Peyer's patch (tissue), 4 donors: Measurements from ENCODE around the gene CORO1C. TPM values are rescaled to one million over a fixed set of nuclear protein-coding genes. Genes with fewer than 3 reads are reported as not detected.

Experiments used
- DNase-seq, 3 donors: peaks; one replicate each; pipeline ENCODE4 v3.0.0-alpha.2; 2017 to 2019
- H3K27ac ChIP-seq, 4 donors: fragments of 200-600 bp; sonication (generic); one replicate each; pipeline ENCODE4 v1.5.1; 2016 to 2019
- H3K27me3 ChIP-seq, 2 donors: fragments of 200-600 bp; sonication (generic); one replicate each; pipeline ENCODE4 v1.5.1; 2019
- H3K36me3 ChIP-seq, 3 donors: fragments of 200-600 bp; sonication (generic); one replicate each; pipeline ENCODE4 v1.5.1; 2016 to 2019
- H3K4me1 ChIP-seq, 4 donors: fragments of 200-600 bp; sonication (generic); one replicate each; pipeline ENCODE4 v1.5.1; 2016 to 2019
- H3K4me3 ChIP-seq, 4 donors: fragments of 200-600 bp; sonication (generic); 1 replicate in 3 of 4; 2 replicates in 1 of 4; pipeline ENCODE4 v1.5.1; 2016 to 2019; ENCODE audit warnings: mild to moderate bottlenecking in 1 of 4
- H3K9me3 ChIP-seq, 4 donors: fragments of 200-600 bp; sonication (generic); one replicate each; pipeline ENCODE4 v1.5.1; 2016 to 2019; ENCODE audit warnings: mild to moderate bottlenecking in 1 of 4
- POLR2A ChIP-seq, 2 donors: fragments of 450-650 bp; IDR thresholded peaks; one replicate each; pipeline ENCODE4 v1.5.1; 2017; ENCODE audit warnings: antibody characterized with exemption in 2 of 2, mild to moderate bottlenecking in 2 of 2, moderate library complexity in 2 of 2
- total RNA-seq, 4 donors: library from RNA; depleted of rRNA; stranded (reverse); fragments of >200 nt; gene quantifications; one replicate each; pipeline ENCODE4 v1.1.0, GENCODE V29; 2016
- TF ChIP-seq, protein P1 (sequence below), 6 experiments: fragments of 450-650 bp in 4 of 6; fragments of 200-600 bp in 2 of 6; sonication (generic) in 1 of 6; IDR thresholded peaks; one replicate each; pipeline ENCODE4 v1.5.1; 2017 to 2019; ENCODE audit warnings: antibody characterized with exemption in 6 of 6, mild to moderate bottlenecking in 3 of 6, moderate library complexity in 1 of 6

CORO1C gene
- total RNA-seq, 4 donors from 2014 or later: 76.3 to 144 (median 87.4) TPM

DNA sequence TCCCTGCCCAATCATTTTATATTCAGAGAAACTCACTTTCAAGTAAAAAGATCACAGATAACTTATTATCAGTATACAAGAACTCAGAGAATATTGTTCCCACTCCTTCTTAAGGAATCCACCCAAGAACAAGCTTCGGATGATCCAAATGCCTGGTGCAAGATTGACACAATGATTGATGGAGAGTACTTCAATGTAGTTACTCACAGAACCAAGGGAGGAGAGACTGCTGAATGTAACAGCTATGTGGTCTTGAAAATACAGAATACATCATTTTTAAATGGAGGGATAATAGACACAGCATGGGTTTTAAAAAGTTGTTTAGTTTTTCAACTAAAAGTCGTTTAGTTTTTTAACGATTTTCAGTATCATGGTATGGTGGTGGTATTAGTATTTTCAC, 59.3 kb downstream of the CORO1C start:
- H3K27me3 ChIP-seq: no peaks in the 10 kb centered on the region
- peaks cover 0 to 8% (median 3%) of the 10 kb centered on the region in 4 donors for H3K4me1 ChIP-seq
- no peak for DNase-seq
- H3K4me3 ChIP-seq: no peak overlapping the region
- H3K36me3 ChIP-seq: peaks cover 0 to 22% (median 0%) of the 10 kb centered on the region in 3 donors
- no peak overlapping the region for H3K27ac ChIP-seq
- H3K9me3 ChIP-seq: no peaks in the 10 kb centered on the region
- TF ChIP-seq POLR2A (IDR thresholded peaks at IDR 0.05): no peak
- TF ChIP-seq, protein P1, sequence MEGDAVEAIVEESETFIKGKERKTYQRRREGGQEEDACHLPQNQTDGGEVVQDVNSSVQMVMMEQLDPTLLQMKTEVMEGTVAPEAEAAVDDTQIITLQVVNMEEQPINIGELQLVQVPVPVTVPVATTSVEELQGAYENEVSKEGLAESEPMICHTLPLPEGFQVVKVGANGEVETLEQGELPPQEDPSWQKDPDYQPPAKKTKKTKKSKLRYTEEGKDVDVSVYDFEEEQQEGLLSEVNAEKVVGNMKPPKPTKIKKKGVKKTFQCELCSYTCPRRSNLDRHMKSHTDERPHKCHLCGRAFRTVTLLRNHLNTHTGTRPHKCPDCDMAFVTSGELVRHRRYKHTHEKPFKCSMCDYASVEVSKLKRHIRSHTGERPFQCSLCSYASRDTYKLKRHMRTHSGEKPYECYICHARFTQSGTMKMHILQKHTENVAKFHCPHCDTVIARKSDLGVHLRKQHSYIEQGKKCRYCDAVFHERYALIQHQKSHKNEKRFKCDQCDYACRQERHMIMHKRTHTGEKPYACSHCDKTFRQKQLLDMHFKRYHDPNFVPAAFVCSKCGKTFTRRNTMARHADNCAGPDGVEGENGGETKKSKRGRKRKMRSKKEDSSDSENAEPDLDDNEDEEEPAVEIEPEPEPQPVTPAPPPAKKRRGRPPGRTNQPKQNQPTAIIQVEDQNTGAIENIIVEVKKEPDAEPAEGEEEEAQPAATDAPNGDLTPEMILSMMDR (IDR thresholded peaks at IDR 0.05): no peak

DNA sequence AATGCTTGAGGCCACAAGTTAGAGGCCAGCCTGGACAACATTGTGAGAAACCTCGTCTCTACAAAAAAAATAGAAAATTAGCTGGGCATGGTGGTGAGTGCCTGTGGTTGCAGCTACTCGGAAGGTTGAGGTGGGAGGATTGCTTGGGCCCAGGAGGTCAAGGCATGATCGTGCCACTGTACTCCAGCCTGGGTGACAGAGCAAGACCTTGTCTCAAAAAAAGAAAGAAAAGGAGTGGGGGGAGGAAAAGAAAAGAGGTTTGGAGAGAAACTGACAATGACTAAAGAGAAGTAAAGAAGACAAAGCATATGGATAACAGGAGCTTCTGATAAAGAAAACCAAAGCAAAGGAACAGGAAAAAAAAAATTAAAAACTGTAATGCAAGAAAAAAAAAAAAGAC, 60.2 kb downstream of the CORO1C start:
- H3K27me3 ChIP-seq: no peaks in the 10 kb centered on the region
- no peaks in the 10 kb centered on the region for H3K9me3 ChIP-seq
- H3K27ac ChIP-seq: no peak overlapping the region

DNA sequence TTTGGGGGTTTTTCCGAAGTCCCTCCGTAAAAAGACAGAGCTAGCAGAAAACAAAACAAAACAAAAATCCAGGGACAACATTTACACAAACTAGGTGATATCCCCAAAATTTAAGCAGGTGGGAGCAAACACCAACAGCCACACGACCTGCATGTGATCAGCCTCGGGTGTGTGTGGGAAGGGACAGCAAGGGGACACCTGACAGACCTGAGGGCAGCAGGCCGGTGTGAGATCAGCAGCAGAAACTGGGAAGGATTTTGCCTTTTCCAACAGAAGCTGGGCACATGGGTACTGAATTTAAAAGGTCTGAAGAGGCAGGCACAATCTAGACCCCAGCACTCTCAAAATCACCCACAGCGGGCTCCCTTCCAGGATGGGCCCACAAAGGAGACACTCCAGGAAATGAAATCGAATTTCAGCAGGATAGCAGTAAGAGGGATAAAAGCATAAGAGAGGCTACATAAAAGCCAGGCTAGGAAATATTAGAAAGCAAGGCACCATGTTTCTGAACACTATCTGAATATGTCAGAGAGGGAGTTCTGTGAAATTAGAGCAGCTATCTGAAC, 61.2 kb downstream of the CORO1C start:
- DNase-seq: no peak
- no peak for TF ChIP-seq POLR2A (IDR thresholded peaks at IDR 0.05)
- TF ChIP-seq, protein P1 (IDR thresholded peaks at IDR 0.05): no peak
- Histone ChIP-seq H3K36me3 (peaks cover 0 to 13% (median 0%) of the 10 kb centered on the region in 3 donors), H3K4me1 (peaks cover 0 to 24% (median 7%) of the 10 kb centered on the region in 4 donors), H3K9me3 (no peaks in the 10 kb centered on the region), H3K27me3 (no peaks in the 10 kb centered on the region), H3K27ac (no peak overlapping the region), H3K4me3 (no peak overlapping the region)

More for the DNA sequence above, 60.2 kb downstream of the CORO1C start:
- H3K36me3 ChIP-seq: peaks cover 0 to 13% (median 0%) of the 10 kb centered on the region in 3 donors
- H3K4me3 ChIP-seq: no peak overlapping the region
- no peak for DNase-seq
- TF ChIP-seq, protein P1 (IDR thresholded peaks at IDR 0.05): no peak
- no peak for TF ChIP-seq POLR2A (IDR thresholded peaks at IDR 0.05)
- H3K4me1 ChIP-seq: peaks cover 0 to 16% (median 6%) of the 10 kb centered on the region in 4 donors

DNA sequence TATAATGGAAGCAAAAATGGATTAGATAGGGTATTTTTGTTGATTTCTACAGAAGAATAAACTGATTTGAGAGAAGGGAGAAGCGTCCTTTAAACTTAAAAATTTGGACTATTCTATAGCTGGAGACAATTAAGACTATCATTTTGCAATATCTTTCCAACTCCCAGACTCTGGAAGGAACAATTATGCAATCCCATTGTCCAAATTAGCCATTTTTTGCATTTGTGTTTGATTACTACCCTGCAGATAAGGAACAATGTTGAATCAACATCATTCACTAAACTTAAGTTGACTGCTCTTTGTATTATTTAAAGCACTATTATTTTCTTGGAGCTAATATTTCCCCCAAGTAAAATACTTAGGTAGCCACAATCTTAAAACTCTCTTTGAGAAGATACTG, 62.8 kb downstream of the CORO1C start:
- Histone ChIP-seq H3K4me3 (no peak overlapping the region), H3K9me3 (no peaks in the 10 kb centered on the region), H3K36me3 (no peaks in the 10 kb centered on the region), H3K27me3 (no peaks in the 10 kb centered on the region), H3K4me1 (peaks cover 0 to 31% (median 12%) of the 10 kb centered on the region in 4 donors), H3K27ac (no peak overlapping the region)
- no peak for DNase-seq
- TF ChIP-seq POLR2A (IDR thresholded peaks at IDR 0.05): no peak
- TF ChIP-seq, protein P1 (IDR thresholded peaks at IDR 0.05): no peak

DNA sequence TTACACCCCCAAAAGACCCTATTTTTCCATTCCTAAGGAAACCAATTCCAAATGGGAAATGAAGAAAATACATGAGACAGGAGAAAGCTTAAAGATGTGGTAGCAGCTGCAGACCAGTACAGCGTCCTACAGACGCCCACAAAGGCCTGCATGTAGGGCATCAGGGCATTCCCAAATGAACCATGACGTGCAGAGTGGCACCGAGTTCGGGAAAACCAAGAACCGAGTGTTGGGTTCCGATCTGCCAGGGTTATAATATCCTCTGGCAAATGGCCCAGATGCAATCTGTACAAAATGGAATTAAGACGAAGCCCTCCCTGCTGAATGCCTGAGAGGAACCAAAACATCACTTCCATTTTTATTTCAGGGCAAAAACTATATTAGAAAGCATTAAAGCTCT, 63.3 kb downstream of the CORO1C start:
- Histone ChIP-seq H3K4me3 (no peak overlapping the region), H3K27me3 (no peaks in the 10 kb centered on the region), H3K4me1 (peaks cover 0 to 31% (median 12%) of the 10 kb centered on the region in 4 donors), H3K9me3 (no peaks in the 10 kb centered on the region), H3K27ac (peak overlapping the region in 1 of 4 donors; percentile 87), H3K36me3 (no peaks in the 10 kb centered on the region)
- DNase-seq: no peak
- TF ChIP-seq, protein P1 (IDR thresholded peaks at IDR 0.05): no peak
- TF ChIP-seq POLR2A (IDR thresholded peaks at IDR 0.05): no peak
